Measurements from ENCODE around the gene MRTFB.

DNA sequence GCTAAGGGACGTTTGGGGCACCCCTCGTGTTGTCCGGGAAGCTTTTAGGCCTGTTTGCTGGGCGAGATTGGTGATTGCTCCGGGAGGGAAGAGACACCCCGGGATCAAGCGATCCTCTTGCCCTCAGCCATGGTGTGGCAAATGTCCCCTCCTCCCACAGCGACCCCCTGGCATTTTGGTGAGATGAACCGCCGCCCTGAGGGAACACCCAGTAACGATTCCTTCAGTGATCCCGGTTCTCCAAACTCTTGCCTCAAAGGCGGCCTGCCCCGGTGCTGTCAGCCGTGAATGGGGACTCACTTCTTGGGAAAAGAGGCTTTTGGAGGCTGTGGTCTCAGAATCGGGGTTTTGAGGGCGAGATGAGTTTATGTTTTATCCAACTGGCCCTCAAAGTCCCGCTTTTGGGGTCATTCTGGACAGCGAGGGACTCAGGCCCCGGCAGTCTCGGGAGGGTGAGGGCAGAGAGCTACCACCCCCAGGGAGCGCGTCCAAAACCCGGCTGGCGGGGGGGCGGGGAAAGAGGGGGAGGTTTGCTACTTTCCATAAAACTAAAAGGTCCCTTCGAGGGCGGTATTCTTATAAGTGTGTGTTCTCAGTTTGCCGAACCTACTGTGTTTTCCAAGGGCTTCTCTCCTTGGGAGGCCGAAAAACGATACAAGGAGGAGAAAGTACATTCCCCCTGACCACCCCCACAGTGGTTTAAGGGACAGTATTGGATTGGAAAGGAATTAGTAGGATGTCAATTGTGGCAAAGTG lies 232.7 kb downstream of the MRTFB start:
- TF ChIP-seq, protein P1, sequence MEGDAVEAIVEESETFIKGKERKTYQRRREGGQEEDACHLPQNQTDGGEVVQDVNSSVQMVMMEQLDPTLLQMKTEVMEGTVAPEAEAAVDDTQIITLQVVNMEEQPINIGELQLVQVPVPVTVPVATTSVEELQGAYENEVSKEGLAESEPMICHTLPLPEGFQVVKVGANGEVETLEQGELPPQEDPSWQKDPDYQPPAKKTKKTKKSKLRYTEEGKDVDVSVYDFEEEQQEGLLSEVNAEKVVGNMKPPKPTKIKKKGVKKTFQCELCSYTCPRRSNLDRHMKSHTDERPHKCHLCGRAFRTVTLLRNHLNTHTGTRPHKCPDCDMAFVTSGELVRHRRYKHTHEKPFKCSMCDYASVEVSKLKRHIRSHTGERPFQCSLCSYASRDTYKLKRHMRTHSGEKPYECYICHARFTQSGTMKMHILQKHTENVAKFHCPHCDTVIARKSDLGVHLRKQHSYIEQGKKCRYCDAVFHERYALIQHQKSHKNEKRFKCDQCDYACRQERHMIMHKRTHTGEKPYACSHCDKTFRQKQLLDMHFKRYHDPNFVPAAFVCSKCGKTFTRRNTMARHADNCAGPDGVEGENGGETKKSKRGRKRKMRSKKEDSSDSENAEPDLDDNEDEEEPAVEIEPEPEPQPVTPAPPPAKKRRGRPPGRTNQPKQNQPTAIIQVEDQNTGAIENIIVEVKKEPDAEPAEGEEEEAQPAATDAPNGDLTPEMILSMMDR (IDR thresholded peaks at IDR 0.05) = no peak
- no peak for TF ChIP-seq POLR2A (IDR thresholded peaks at IDR 0.05)

Data from lower leg skin (tissue), 3 donors.